ENCODE measurements around the gene ORC5.

GRCh38 chr7:104240401-104240800 is 32.6 kb upstream of the ORC5 start:
- TF ChIP-seq, protein P1, sequence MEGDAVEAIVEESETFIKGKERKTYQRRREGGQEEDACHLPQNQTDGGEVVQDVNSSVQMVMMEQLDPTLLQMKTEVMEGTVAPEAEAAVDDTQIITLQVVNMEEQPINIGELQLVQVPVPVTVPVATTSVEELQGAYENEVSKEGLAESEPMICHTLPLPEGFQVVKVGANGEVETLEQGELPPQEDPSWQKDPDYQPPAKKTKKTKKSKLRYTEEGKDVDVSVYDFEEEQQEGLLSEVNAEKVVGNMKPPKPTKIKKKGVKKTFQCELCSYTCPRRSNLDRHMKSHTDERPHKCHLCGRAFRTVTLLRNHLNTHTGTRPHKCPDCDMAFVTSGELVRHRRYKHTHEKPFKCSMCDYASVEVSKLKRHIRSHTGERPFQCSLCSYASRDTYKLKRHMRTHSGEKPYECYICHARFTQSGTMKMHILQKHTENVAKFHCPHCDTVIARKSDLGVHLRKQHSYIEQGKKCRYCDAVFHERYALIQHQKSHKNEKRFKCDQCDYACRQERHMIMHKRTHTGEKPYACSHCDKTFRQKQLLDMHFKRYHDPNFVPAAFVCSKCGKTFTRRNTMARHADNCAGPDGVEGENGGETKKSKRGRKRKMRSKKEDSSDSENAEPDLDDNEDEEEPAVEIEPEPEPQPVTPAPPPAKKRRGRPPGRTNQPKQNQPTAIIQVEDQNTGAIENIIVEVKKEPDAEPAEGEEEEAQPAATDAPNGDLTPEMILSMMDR (IDR thresholded peaks at IDR 0.05), result no peak
- TF ChIP-seq POLR2A (IDR thresholded peaks at IDR 0.05) (no peak), EP300 (IDR thresholded peaks at IDR 0.05) (no peak), POLR2AphosphoS5 (IDR thresholded peaks at IDR 0.05) (no peak)
